Kidney glomerular epithelial cell (primary cell): Measurements from ENCODE around the gene GJA10.

Experiments used
- DNase-seq: peaks from one replicate; lab custom pipeline; 2025; lab: John Stamatoyannopoulos, UW

Gene GJA10

GRCh38 chr6:89917216-89917615, 22.9 kb downstream of the GJA10 start:
- DNase-seq, result no peak

- DNase-seq, result no peak
These were observed 23.6 kb downstream of the GJA10 start for GRCh38 chr6:89917801-89918366.

- DNase-seq, result no peak
These were observed 26.9 kb downstream of the GJA10 start for GRCh38 chr6:89921197-89921596.

- no peak for DNase-seq
These were observed 27.4 kb downstream of the GJA10 start for GRCh38 chr6:89921691-89922090.

- DNase-seq, result no peak
These were observed 30.0 kb downstream of the GJA10 start for GRCh38 chr6:89924231-89924630.

GRCh38 chr6:89925826-89926225, 31.6 kb downstream of the GJA10 start:
- DNase-seq, result no peak

GRCh38 chr6:89927264-89927663, 33.0 kb downstream of the GJA10 start:
- DNase-seq, result no peak

GRCh38 chr6:89927791-89928550, 33.7 kb downstream of the GJA10 start:
- no peak for DNase-seq

GRCh38 chr6:89928604-89929003, 34.3 kb downstream of the GJA10 start:
- no peak for DNase-seq

GRCh38 chr6:89930789-89931188, 36.5 kb downstream of the GJA10 start:
- no peak for DNase-seq

GRCh38 chr6:89932245-89932802, 38.1 kb downstream of the GJA10 start:
- no peak for DNase-seq

GRCh38 chr6:89934685-89935366, 40.6 kb downstream of the GJA10 start:
- DNase-seq, result no peak

GRCh38 chr6:89936177-89936576, 41.9 kb downstream of the GJA10 start:
- DNase-seq, result no peak

GRCh38 chr6:89938014-89938413, 43.7 kb downstream of the GJA10 start:
- no peak for DNase-seq

- DNase-seq, result no peak
These were observed 44.9 kb downstream of the GJA10 start for GRCh38 chr6:89939144-89939543.

- peak; percentile 82 for DNase-seq
These were observed 46.2 kb downstream of the GJA10 start for GRCh38 chr6:89940225-89941027.

GRCh38 chr6:89941031-89941762, 46.9 kb downstream of the GJA10 start:
- DNase-seq, result no peak

GRCh38 chr6:89941763-89942497, 47.7 kb downstream of the GJA10 start:
- no peak for DNase-seq

GRCh38 chr6:89942601-89943000, 48.3 kb downstream of the GJA10 start:
- DNase-seq, result no peak

GRCh38 chr6:89944181-89944755, 50.0 kb downstream of the GJA10 start:
- DNase-seq, result no peak
